Stimulated activated CD4-positive, alpha-beta T cell treated with anti-CD3 and anti-CD28 coated beads, TNF-alpha, amount 100 ng/mL, for 1 hour (primary cell): Measurements from ENCODE around the gene GALNT17.
"Not testable (repeated sequence)": the region's sequence is repeated elsewhere in the genome, so short reads cannot be mapped to it uniquely, and the experiment has no call there.

ENCODE experiments used
- DNase-seq, 3 donors: peaks; one replicate each; pipeline ENCODE4 v3.0.0-alpha.2; 2020; ENCODE audit warnings: low read depth in 3 of 3, low spot score in 1 of 3

GALNT17 gene

DNA sequence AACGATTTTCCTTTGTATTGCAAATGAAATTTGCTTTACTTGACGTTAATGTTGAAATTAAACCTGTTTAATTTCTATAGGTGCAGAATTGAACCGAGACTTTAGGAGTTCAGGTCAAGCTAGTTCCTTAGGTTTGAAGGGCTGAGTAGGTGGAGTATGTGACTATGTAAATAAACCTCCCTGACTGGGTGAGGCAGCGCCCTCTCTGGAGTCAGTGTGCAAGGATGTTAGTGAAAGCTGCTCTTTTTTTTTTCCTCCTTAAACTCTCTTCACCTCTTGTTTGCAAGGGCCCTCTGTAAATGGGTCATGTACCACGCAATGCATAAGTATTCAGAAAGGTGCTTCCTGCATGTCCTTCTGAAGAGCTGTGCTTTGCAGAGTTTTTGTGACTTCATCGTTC, 33.8 kb downstream of the GALNT17 start:
- no peak for DNase-seq

- no peak for DNase-seq
Measured at GRCh38 chr7:71171476-71171875, 39.5 kb downstream of the GALNT17 start.

DNA sequence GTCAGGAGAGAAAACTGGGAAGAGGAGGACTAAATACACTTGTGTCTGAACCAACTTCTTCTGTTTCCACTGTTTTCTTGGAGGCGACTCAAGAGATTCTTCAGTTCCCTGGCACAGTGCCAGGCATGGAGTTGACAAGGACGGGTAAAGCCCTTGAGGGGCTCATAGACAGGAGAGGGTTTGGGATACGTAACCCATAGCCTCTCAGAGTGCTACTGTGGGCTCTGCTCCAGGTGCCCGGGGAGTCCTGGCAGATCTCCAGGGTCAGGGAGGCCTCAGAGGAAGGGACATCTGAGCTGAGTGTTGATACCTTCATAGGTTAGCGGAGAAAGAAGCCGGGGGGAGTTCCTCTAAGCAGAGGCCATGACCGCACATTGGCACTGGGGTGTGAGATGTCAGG, 42.0 kb downstream of the GALNT17 start:
- DNase-seq, result no peak

- no peak for DNase-seq
Measured at GRCh38 chr7:71182438-71182935, 50.5 kb downstream of the GALNT17 start.

DNA sequence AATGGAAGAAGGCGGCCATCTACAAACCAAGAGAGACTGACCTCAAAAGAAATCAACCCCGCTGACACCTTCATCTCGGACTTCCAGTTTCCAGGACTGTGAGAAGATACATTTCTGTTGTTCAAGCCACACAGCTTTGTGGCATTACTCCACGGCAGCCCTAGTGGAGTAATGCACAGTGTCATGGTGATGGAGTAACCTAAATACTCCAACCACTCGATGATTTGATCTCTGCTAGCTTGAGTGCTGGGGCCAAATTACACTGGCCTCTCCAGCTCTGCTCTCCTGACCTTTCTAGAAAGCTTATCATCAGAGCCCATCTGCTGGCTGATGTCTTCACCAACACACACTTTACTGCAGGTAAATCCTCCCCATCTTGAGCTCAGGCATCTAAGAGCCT, 52.2 kb downstream of the GALNT17 start:
- DNase-seq, result no peak

GRCh38 chr7:71184609-71185008, 52.7 kb downstream of the GALNT17 start:
- no peak for DNase-seq

DNA sequence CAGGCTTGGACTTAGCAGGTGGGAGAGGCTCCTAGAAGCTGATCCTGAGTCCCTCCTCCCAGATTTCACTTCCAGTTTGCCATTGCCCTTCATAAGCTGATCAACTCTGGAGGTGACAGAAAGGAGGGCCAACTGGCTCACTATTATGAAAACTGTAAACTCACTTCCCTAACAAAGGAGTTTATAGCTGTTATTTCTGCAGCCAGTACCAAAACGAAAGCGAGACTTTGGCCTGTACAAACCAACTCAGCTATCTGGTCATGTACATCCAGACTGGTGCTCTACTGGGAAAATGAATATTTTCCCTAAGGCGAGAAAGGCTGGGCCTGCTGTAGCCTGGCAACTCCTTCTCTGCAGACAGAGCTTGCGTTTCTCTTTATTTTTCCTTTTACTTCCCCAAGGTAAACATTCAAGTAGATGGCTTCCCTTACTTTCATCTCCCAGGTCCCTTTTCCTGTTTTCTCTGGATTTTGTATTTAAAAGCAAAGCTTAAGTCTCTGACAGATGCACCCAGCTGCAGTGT, 54.7 kb downstream of the GALNT17 start:
- no peak for DNase-seq

DNA sequence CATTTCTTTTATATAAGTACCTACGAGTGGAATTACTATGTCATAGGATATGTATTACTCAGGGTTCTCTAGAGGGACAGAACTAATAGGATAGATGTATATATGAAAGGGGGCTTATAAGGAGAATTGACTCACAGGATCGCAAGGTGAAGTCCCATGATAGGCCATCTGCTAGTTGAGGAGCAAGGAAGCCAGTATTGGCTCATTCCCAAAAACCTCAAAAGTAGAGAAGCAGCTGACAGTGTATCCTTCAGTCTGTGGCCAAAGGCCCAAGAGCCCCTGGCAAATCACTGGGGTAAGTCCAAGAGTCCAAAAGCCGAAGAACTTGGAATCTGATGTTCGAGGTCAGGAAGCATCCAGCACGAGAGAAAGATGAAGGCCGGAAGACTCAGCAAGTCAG, 59.8 kb downstream of the GALNT17 start:
- DNase-seq, result no peak

- no peak for DNase-seq
Measured at GRCh38 chr7:71193099-71193810, 61.3 kb downstream of the GALNT17 start.

- DNase-seq, result no peak
Measured at GRCh38 chr7:71198391-71198790, 66.4 kb downstream of the GALNT17 start.

GRCh38 chr7:71198887-71199286, 66.9 kb downstream of the GALNT17 start:
- no peak for DNase-seq

DNA sequence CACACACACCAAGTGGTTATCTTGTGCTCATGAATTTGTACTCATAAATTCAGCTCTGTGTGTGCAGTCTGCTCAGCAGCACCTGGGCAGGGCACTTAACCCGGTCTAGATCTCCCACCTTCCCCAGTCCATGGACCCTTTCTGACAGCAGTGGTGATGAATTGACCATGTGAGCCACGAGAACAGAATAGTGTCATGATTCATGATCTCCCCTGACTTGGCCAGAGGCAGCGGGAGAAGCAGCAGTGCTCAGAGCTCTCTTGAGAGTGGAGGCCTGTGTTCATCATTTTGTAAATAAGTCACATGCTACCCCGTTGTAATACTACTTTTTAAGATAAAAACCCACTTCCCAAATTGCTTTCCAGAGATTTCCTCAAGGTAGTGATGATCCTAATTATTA, 74.2 kb downstream of the GALNT17 start:
- no peak for DNase-seq

DNA sequence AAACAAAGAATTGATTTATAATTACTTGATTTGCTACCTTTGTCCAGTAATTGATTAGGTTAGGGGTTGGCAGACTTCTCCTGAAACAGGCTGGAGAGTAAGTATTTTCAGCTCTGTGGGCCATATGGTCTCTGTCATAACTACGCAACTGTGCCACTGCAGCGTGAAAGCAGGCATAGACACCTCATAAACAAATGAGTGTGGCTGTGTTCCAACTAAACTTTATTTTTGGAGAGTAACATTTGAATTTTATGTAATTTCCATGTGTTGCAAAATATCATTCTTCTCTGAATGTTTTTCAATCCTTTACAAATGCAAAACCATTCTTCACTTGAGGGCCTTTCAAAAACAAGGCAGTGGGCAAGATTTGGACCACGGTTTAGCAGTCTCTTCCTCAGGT, 76.9 kb downstream of the GALNT17 start:
- DNase-seq, result no peak

- DNase-seq, result not testable (repeated sequence)
Measured at GRCh38 chr7:71209484-71209883, 77.5 kb downstream of the GALNT17 start.

GRCh38 chr7:71210220-71210619, 78.3 kb downstream of the GALNT17 start:
- no peak for DNase-seq

- not testable (repeated sequence) for DNase-seq
Measured at GRCh38 chr7:71212433-71212832, 80.5 kb downstream of the GALNT17 start.

GRCh38 chr7:71216211-71216610, 84.3 kb downstream of the GALNT17 start:
- DNase-seq, result no peak

DNA sequence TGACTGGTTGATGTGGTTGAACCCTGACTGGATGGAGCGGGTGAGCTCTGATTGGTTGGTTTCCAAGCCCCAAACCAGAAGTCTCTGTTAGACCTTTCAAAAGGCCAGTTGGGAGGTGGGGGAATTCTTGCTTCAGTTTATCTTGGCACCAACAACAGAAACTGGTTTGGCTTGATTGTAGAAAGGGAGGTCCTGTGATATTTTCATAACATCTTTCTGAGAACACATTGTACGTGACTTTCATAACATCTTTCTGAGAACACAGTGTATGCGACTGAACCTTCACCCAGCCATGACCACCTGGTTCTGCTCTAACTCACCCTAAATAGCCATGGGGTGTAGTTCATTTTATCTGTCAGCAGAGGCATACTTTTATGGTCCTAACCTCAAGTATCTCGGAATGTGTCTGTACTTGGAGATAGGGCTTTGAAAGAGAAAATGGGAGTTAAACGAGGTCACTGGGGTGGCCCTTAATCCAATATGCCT, 88.3 kb downstream of the GALNT17 start:
- no peak for DNase-seq

- DNase-seq, result no peak
Measured at GRCh38 chr7:71221049-71221448, 89.1 kb downstream of the GALNT17 start.

DNA sequence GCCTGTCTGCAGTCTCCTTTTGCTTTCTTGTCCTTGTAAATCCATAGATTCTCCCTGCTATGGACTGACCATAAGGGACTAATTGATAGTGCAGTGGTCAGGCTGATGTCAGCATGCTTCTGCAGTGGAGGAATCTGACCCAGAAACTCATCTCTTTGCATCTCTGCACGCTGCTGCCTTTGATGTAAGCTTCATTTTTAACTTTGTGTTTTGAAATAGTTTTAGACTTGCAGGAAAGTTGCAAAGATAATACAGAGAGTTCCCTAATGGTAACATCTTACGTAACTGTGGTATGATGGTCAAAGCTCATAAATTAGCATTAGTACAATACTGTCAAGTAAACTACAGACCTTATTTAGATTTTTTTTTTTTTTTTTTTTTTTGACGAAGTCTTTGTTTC, 89.6 kb downstream of the GALNT17 start:
- no peak for DNase-seq

DNA sequence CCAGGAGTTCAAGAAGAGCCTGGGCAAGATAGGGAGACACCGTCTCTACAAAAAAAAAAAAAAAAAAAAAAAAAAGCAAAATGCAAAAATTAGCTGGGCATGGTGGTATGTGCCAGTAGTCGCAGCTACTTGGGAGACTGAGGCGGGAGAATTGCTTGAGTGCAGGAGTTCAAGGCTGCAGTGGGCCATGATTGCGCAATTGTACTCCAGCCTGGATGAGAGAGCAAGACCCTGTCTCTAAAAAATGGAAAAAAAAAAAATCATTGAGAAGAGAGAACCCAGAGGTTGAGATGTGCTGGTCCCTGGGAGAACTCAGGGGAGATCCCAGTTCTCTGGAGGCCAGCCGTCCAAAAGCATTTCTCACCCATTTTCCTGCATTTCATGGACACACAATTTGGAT, 95.2 kb downstream of the GALNT17 start:
- DNase-seq, result no peak

DNA sequence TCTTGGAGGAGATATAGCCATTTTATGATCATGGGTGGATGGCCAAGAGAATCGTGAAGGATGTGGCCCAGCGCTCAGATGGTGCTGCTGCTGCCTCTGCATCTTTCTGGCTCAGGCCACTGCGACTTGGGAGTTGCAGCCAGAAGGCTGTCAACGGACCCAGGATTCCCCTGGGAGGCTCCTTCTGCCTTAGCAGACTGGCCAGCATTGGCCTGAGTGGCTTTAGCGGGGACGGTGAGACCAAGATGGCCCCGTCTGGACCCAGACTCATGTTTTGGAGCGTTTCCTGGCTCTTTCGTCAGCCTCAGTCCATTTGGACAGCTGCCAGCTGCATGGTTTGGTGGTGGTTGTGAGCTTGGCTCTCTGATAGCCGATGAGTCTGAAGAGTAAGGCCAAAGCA, 97.2 kb downstream of the GALNT17 start:
- DNase-seq, result no peak

GRCh38 chr7:71229699-71230098, 97.8 kb downstream of the GALNT17 start:
- DNase-seq, result no peak
